ENCODE results near the gene TIMM17A. TPM values are rescaled to one million over a fixed set of nuclear protein-coding genes. Genes with fewer than 3 reads are reported as not detected.
"Not testable (repeated sequence)": the region's sequence is repeated elsewhere in the genome, so short reads cannot be mapped to it uniquely, and the experiment has no call there.

TIMM17A gene
- total RNA-seq, 2 experiments from 2014 or later: 43.0 to 68.7 TPM

- no peak overlapping the region for H3K4me3 Mint-ChIP-seq
- no peak for ATAC-seq
- CTCF ChIA-PET: interaction anchor here (1.6 kb wide), 1 partner anchor 19 kb away, joined by 3 read pairs; no protein-coding TSS in a partner anchor
- H3K9me3 Mint-ChIP-seq (ENCODE audit: low read depth): no peaks in the 10 kb centered on the region
- no peak for DNase-seq
- H3K4me1 Mint-ChIP-seq: no peaks in the 10 kb centered on the region
- H3K27ac Mint-ChIP-seq: no peak overlapping the region
- no peaks in the 10 kb centered on the region for H3K36me3 Mint-ChIP-seq
- H3K27me3 Mint-ChIP-seq: peaks cover 29% of the 10 kb centered on the region
These were observed 27.0 kb upstream of the TIMM17A start for GRCh38 chr1:201928266-201928665.

GRCh38 chr1:201930137-201930536 lies 25.2 kb upstream of the TIMM17A start:
- Mint-ChIP-seq H3K4me1 (no peaks in the 10 kb centered on the region), H3K27me3 (peaks cover 36% of the 10 kb centered on the region), H3K27ac (no peak overlapping the region), H3K36me3 (no peaks in the 10 kb centered on the region), H3K9me3 (ENCODE audit: low read depth) (no peaks in the 10 kb centered on the region), H3K4me3 (no peak overlapping the region)
- ATAC-seq (no peak), DNase-seq (no peak)
- CTCF ChIA-PET: no interaction called here

- peaks cover 33% of the 10 kb centered on the region for H3K27me3 Mint-ChIP-seq
- ATAC-seq (no peak), DNase-seq (no peak)
- no peaks in the 10 kb centered on the region for H3K36me3 Mint-ChIP-seq
- H3K9me3 Mint-ChIP-seq (ENCODE audit: low read depth): no peaks in the 10 kb centered on the region
- CTCF ChIA-PET: no interaction called here
- no peak overlapping the region for H3K27ac Mint-ChIP-seq
- no peaks in the 10 kb centered on the region for H3K4me1 Mint-ChIP-seq
- H3K4me3 Mint-ChIP-seq: no peak overlapping the region
These were observed 24.5 kb upstream of the TIMM17A start for GRCh38 chr1:201930803-201931202.

GRCh38 chr1:201933840-201934430 lies 21.4 kb upstream of the TIMM17A start:
- DNase-seq: no peak
- Mint-ChIP-seq H3K27me3 (peaks cover 29% of the 10 kb centered on the region), H3K9me3 (ENCODE audit: low read depth) (no peaks in the 10 kb centered on the region), H3K36me3 (no peaks in the 10 kb centered on the region), H3K4me3 (no peak overlapping the region), H3K27ac (no peak overlapping the region), H3K4me1 (no peaks in the 10 kb centered on the region)
- CTCF ChIA-PET: no interaction called here
- ATAC-seq: no peak

GRCh38 chr1:201937624-201938213 lies 17.6 kb upstream of the TIMM17A start:
- CTCF ChIA-PET: interaction anchor here (2.2 kb wide), 1 partner anchor 42 kb away, joined by 7 read pairs; no protein-coding TSS in a partner anchor
- Mint-ChIP-seq H3K27ac (no peak overlapping the region), H3K4me1 (no peaks in the 10 kb centered on the region)

GRCh38 chr1:201938440-201939035 lies 16.8 kb upstream of the TIMM17A start:
- CTCF ChIA-PET: interaction anchor here (2.2 kb wide), 1 partner anchor 43 kb away, joined by 7 read pairs; no protein-coding TSS in a partner anchor

More at GRCh38 chr1:201937624-201938213, 17.6 kb upstream of the TIMM17A start:
- no peaks in the 10 kb centered on the region for H3K36me3 Mint-ChIP-seq
- H3K27me3 Mint-ChIP-seq: peaks cover 27% of the 10 kb centered on the region
- ATAC-seq (no peak), DNase-seq (no peak)
- H3K9me3 Mint-ChIP-seq (ENCODE audit: low read depth): no peaks in the 10 kb centered on the region
- no peak overlapping the region for H3K4me3 Mint-ChIP-seq

GRCh38 chr1:201939148-201939547 lies 16.2 kb upstream of the TIMM17A start:
- CTCF ChIA-PET: no interaction called here
- ATAC-seq: no peak
- no peak overlapping the region for H3K27ac Mint-ChIP-seq
- no peaks in the 10 kb centered on the region for H3K9me3 Mint-ChIP-seq (ENCODE audit: low read depth)
- no peaks in the 10 kb centered on the region for H3K36me3 Mint-ChIP-seq
- no peak for DNase-seq
- H3K27me3 Mint-ChIP-seq: peaks cover 30% of the 10 kb centered on the region
- no peak overlapping the region for H3K4me3 Mint-ChIP-seq
- H3K4me1 Mint-ChIP-seq: no peaks in the 10 kb centered on the region

More at GRCh38 chr1:201938440-201939035, 16.8 kb upstream of the TIMM17A start:
- DNase-seq (no peak), ATAC-seq (no peak)
- no peak overlapping the region for H3K4me3 Mint-ChIP-seq
- no peaks in the 10 kb centered on the region for H3K4me1 Mint-ChIP-seq
- no peaks in the 10 kb centered on the region for H3K9me3 Mint-ChIP-seq (ENCODE audit: low read depth)
- H3K27ac Mint-ChIP-seq: no peak overlapping the region
- no peaks in the 10 kb centered on the region for H3K36me3 Mint-ChIP-seq
- H3K27me3 Mint-ChIP-seq: peaks cover 30% of the 10 kb centered on the region

GRCh38 chr1:201939574-201939973 lies 15.7 kb upstream of the TIMM17A start:
- Mint-ChIP-seq H3K4me1 (no peaks in the 10 kb centered on the region), H3K27ac (no peak overlapping the region), H3K36me3 (no peaks in the 10 kb centered on the region), H3K9me3 (ENCODE audit: low read depth) (no peaks in the 10 kb centered on the region), H3K4me3 (no peak overlapping the region), H3K27me3 (peaks cover 30% of the 10 kb centered on the region)
- ATAC-seq (no peak), DNase-seq (no peak)
- CTCF ChIA-PET: no interaction called here

GRCh38 chr1:201940316-201940715 lies 15.0 kb upstream of the TIMM17A start:
- peaks cover 30% of the 10 kb centered on the region for H3K27me3 Mint-ChIP-seq
- H3K27ac Mint-ChIP-seq; H3K4me3 Mint-ChIP-seq; H3K9me3 Mint-ChIP-seq (ENCODE audit: low read depth); DNase-seq; H3K4me1 Mint-ChIP-seq; H3K36me3 Mint-ChIP-seq; ATAC-seq; CTCF ChIA-PET: not testable (repeated sequence)

GRCh38 chr1:201941420-201942128 lies 13.7 kb upstream of the TIMM17A start:
- CTCF ChIA-PET: no interaction called here
- H3K9me3 Mint-ChIP-seq (ENCODE audit: low read depth): no peaks in the 10 kb centered on the region
- no peak for DNase-seq
- H3K4me1 Mint-ChIP-seq: peaks cover 8% of the 10 kb centered on the region
- no peak for ATAC-seq
- H3K27ac Mint-ChIP-seq: no peak overlapping the region
- H3K27me3 Mint-ChIP-seq: peaks cover 37% of the 10 kb centered on the region
- H3K36me3 Mint-ChIP-seq: no peaks in the 10 kb centered on the region
- no peak overlapping the region for H3K4me3 Mint-ChIP-seq

GRCh38 chr1:201942129-201942495 lies 13.2 kb upstream of the TIMM17A start:
- ATAC-seq: no peak
- no peak overlapping the region for H3K27ac Mint-ChIP-seq
- H3K4me3 Mint-ChIP-seq: no peak overlapping the region
- H3K9me3 Mint-ChIP-seq (ENCODE audit: low read depth): no peaks in the 10 kb centered on the region
- CTCF ChIA-PET: interaction anchor here (2.2 kb wide), 1 partner anchor 46 kb away, joined by 8 read pairs; no protein-coding TSS in a partner anchor
- no peak for DNase-seq
- peaks cover 42% of the 10 kb centered on the region for H3K27me3 Mint-ChIP-seq
- H3K4me1 Mint-ChIP-seq: peaks cover 13% of the 10 kb centered on the region
- H3K36me3 Mint-ChIP-seq: no peaks in the 10 kb centered on the region

GRCh38 chr1:201944002-201944401 lies 11.3 kb upstream of the TIMM17A start:
- ATAC-seq (no peak), DNase-seq (no peak)
- H3K4me3 Mint-ChIP-seq: no peak overlapping the region
- no peaks in the 10 kb centered on the region for H3K36me3 Mint-ChIP-seq
- H3K4me1 Mint-ChIP-seq: peaks cover 13% of the 10 kb centered on the region
- no peaks in the 10 kb centered on the region for H3K9me3 Mint-ChIP-seq (ENCODE audit: low read depth)
- no peak overlapping the region for H3K27ac Mint-ChIP-seq
- CTCF ChIA-PET: interaction anchor here (2.2 to 2.9 kb wide), 2 partner anchors 28 to 48 kb away, joined by 8 to 10 read pairs; no protein-coding TSS in a partner anchor
- H3K27me3 Mint-ChIP-seq: peaks cover 51% of the 10 kb centered on the region

- Mint-ChIP-seq H3K4me3 (no peak overlapping the region), H3K27me3 (peaks cover 53% of the 10 kb centered on the region)
- no peak for ATAC-seq
These were observed 10.7 kb upstream of the TIMM17A start for GRCh38 chr1:201944639-201945038.

More at GRCh38 chr1:201944639-201945038, 10.7 kb upstream of the TIMM17A start:
- Mint-ChIP-seq H3K27ac (no peak overlapping the region), H3K36me3 (no peaks in the 10 kb centered on the region), H3K9me3 (ENCODE audit: low read depth) (no peaks in the 10 kb centered on the region), H3K4me1 (peaks cover 13% of the 10 kb centered on the region)
- CTCF ChIA-PET: interaction anchor here (2.9 to 3.2 kb wide), 2 partner anchors 28 to 49 kb away, joined by 10 to 21 read pairs; no protein-coding TSS in a partner anchor
- DNase-seq: no peak
